Retinal pigment epithelial cell (primary cell): ENCODE data around the gene MLANA.

Experiments used
- DNase-seq: peaks from one replicate; pipeline ENCODE4 v3.0.0-alpha.2; 2010; ENCODE audit warnings: low read depth
- H3K4me3 ChIP-seq: 2 replicates; pipeline ENCODE4 v1.5.1; 2011; ENCODE audit warnings: mild to moderate bottlenecking, low read length, control low read depth, moderate library complexity
- CTCF ChIP-seq: conservative IDR thresholded peaks from 2 replicates; pipeline ENCODE4 v1.5.1; 2011; ENCODE audit warnings: low read depth, low read length, control low read depth, inconsistent platforms

MLANA gene

GRCh38 chr9:5917888-5918287 lies 27.2 kb downstream of the MLANA start:
- no peak overlapping the region for H3K4me3 ChIP-seq
- DNase-seq: no peak
- TF ChIP-seq CTCF: no peak

- no peak for DNase-seq
- TF ChIP-seq CTCF: no peak
Measured at GRCh38 chr9:5918460-5918859, 27.8 kb downstream of the MLANA start.

GRCh38 chr9:5920860-5921328 lies 30.2 kb downstream of the MLANA start:
- no peak overlapping the region for H3K4me3 ChIP-seq
- no peak for TF ChIP-seq CTCF
- DNase-seq: no peak

More at GRCh38 chr9:5918460-5918859, 27.8 kb downstream of the MLANA start:
- no peak overlapping the region for H3K4me3 ChIP-seq

- TF ChIP-seq CTCF: no peak
- no peak overlapping the region for H3K4me3 ChIP-seq
- no peak for DNase-seq
Measured at GRCh38 chr9:5922192-5922591, 31.5 kb downstream of the MLANA start.

- no peak overlapping the region for H3K4me3 ChIP-seq
- no peak for TF ChIP-seq CTCF
- DNase-seq: no peak
Measured at GRCh38 chr9:5931657-5932056, 41.0 kb downstream of the MLANA start.

GRCh38 chr9:5938449-5938848 lies 47.8 kb downstream of the MLANA start:
- no peak overlapping the region for H3K4me3 ChIP-seq
- no peak for DNase-seq
- no peak for TF ChIP-seq CTCF

GRCh38 chr9:5939530-5939929 lies 48.8 kb downstream of the MLANA start:
- no peak overlapping the region for H3K4me3 ChIP-seq
- no peak for TF ChIP-seq CTCF
- DNase-seq: no peak
